Measurements from ENCODE around the gene DCP1A.
"Not testable (repeated sequence)": the region's sequence is repeated elsewhere in the genome, so short reads cannot be mapped to it uniquely, and the experiment has no call there.

The DCP1A gene

DNA sequence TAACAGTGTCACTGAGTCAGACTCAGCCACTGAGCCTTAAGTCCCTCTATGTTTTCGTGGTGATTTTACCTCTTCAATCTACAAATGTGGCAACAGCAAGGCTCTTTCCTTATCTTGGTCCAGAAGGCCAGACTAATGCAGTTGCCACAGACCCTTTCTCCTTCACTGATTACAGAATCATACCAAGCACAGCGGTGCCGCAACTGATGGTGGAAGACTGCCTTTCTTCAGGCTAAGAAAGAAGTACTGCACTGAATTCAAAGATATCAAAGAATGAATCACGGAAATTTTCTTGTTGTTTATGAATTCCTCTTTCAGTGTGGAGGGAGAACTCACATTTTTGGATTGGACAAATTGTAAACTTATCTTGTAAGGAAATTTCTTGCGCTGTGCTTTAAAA lies 18.6 kb downstream of the DCP1A start:
- DNase-seq (ENCODE audit: low read depth in 3 of 3), result no peak

DNA sequence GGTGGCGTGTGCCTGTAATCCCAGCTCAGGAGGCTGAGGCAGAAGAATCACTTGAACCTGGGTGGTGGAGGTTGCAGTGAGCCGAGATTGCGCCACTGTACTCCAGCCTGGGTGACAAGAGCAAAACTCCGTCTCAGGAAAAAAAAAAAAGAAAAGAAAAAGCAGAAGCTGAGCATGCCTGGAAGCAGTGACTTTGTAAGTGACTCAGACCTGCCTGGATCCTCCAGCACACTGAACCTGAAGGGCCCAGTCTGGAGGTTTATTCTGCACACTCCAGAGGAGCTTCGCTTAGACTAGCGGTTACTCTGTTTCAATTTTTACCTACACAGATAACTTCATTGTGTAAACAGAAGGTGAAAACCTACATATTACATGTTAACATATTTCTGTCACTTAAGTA lies 19.4 kb downstream of the DCP1A start:
- DNase-seq (ENCODE audit: low read depth in 3 of 3), result not testable (repeated sequence)

GRCh38 chr3:53324105-53324504 lies 23.2 kb downstream of the DCP1A start:
- DNase-seq (ENCODE audit: low read depth in 3 of 3), result no peak

DNA sequence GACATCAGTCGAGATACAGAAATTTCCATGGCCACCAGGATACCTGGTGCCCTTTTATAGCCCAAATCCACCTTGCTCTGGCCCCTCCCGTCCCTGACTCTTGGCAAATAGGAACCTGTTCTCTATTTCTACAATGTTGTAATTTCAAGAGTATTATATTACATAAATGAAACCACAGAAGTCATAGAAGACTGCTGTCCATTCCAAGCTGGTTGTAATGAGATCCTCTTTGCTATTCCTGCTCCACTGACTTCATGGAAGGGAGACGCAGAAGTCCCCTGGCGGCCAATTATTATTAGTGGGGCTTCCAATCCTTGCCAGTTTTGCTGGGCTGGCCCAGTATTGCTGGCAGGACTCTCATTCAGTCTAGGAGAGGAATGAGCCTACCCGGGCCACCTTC lies 26.6 kb downstream of the DCP1A start:
- DNase-seq (ENCODE audit: low read depth in 3 of 3), result no peak

DNA sequence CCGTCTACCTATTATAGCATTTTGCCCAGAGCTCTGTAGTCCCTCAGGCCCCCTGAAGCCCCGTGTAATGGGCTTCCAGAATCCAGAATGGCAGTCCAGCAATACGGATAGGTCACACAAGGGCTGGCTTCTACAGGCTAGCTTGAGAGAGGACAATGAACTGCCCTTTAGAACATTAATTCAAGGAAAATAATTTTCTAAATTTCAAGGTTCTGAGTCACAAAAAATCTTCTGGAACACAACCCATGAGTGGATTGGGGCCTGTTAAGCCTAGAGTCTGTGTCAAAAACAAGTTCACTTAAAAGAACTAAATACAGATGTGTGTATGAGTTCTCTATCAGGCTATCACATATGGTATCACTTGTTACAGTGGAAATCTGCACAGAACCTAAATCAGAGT lies 28.8 kb downstream of the DCP1A start:
- DNase-seq (ENCODE audit: low read depth in 3 of 3), result no peak

DNA sequence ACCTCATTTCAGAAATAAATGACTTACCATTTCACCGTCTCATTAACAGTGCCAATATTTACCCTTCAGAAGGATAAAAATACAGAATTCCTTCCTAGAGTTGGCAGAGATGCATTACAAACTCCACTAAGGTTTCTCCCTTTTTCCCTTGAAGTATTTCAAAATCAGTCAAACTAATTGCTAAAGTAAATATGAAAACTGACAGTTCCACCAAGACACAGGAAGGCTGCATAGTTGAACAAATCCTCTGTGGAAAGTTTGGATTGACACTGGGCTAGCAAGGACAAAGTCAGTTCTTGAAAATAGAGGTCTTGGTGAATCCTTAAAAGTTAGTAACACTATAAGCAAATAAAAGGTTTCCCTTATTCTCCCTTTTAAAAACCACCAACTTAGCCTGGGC lies 34.5 kb downstream of the DCP1A start:
- DNase-seq (ENCODE audit: low read depth in 3 of 3), result no peak

DNA sequence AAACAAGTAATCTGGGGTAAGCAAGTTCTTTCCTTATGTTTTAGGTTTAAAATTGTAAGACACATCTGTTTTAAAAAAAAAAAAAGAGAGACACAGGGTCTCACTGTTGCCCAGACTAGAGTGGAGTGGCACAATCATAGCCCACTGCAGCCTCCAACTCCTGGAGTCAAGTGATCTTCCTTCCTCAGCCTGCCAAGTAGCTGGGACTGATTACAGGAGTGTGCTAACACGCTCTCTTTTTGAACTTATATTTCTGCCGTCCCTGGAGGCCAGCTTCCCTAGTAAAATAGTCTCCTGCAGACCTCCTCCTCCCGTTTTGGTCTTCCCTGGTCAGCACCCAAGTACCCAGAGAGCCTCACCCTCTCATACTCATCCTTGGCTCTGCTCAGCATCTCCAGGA lies 35.5 kb downstream of the DCP1A start:
- no peak for DNase-seq (ENCODE audit: low read depth in 3 of 3)

DNA sequence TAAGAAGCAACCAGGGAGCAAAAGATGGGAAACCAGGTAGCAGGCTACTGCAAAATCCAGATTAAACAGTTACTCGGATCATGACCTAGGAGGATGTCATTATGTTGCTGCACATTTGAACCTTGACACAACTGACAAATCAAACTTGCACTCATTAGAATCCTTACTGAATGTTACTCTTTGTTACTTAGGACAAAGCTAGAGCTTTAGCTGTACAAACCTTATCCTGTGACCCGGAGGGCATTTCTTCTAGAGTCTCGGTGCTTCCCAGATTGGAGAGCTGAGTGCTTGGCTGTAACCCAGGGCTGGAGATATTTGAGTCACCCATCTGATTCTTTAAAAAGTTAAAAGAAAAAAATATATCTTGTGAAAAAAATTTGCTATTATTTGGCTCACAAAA lies 43.4 kb downstream of the DCP1A start:
- DNase-seq (ENCODE audit: low read depth in 3 of 3), result no peak

DNA sequence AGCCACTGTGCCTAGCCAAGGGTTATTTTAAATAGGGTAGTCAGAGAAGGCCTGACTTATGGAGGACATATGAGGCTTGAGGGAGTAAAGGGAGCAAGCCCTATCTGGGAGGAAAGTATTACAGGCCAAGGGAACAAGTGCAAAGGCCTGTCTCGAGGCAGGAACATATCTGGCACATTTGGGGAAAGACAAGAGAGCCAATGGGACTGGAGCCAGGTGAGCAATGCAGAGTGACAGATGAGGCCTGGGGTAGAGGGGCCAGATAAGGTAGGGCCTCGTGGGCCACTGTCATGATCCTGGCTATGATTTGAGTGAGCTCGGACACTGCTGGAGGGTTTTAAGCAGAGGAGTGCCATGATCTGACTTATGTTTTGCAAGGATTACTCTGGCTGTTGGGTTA lies 43.8 kb downstream of the DCP1A start:
- DNase-seq (ENCODE audit: low read depth in 3 of 3), result no peak

GRCh38 chr3:53300826-53301225 lies 46.5 kb downstream of the DCP1A start:
- no peak for DNase-seq (ENCODE audit: low read depth in 3 of 3)

GRCh38 chr3:53299611-53300023 lies 47.7 kb downstream of the DCP1A start:
- DNase-seq (ENCODE audit: low read depth in 3 of 3), result not testable (repeated sequence)

DNA sequence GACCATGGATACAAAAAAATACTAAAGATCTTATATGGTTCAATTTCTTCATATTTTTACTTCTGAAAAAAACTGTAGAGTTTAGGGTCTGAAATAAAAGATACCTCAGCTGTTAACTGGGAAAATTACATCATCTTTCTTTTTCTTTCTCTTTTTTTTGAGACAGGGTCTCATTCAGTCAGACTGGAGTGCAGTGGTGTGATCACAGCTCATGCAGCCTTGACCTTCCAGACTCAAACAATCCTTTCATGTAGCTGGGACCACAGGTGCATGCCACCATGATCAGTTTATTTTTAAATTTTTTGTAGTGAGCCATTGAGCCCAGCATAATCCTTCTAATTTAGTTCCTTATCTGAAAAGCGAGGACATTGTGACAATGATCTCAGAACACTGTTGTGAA lies 51.9 kb downstream of the DCP1A start:
- DNase-seq (ENCODE audit: low read depth in 3 of 3), result no peak

DNA sequence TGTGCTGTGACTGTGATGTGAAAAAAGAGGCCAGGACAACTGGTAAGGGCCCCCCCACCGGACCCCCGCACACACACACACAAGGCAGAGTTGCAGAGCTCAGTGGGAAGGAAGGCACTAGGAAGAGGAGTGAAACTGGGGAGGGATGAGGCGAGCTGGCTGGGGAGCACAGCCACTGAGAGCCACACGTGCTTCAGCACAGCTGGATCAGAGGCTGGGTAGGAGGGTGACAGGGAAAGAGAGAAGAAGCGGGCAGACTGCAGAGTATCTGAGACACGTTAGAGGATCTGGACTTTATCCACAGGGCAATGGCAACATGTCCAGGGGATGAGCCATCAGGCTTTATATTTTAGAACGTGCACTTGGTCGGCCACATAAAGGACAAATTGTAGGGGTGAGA lies 53.5 kb downstream of the DCP1A start:
- DNase-seq (ENCODE audit: low read depth in 3 of 3), result no peak

GRCh38 chr3:53288214-53288613 lies 59.1 kb downstream of the DCP1A start:
- DNase-seq (ENCODE audit: low read depth in 3 of 3), result no peak

DNA sequence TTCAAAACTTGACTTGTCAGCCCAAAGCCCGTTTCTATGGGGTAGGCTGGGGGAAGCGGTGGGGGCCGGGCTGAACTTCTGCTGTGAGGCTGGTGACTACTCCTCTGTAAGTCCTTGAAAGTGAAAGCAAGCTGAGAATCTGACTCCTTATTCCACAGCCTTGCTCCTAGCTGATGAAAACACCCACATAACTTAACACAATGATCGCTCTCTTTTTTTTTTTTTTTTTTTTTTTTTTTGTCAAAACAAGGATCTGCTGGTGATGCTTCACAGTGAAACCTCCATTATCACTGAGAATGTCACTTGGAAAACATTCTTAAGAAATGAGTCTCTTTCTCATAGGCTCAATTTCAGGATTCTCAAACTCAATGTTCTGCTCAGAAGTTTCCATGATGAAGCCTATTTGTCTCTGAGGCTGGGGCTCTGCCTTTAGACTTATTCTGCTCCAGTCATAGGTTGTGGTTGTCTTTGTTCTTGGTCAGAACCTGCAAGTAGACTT lies 60.2 kb downstream of the DCP1A start:
- DNase-seq (ENCODE audit: low read depth in 3 of 3), result peak in 1 of 3 experiments; percentile 24

DNA sequence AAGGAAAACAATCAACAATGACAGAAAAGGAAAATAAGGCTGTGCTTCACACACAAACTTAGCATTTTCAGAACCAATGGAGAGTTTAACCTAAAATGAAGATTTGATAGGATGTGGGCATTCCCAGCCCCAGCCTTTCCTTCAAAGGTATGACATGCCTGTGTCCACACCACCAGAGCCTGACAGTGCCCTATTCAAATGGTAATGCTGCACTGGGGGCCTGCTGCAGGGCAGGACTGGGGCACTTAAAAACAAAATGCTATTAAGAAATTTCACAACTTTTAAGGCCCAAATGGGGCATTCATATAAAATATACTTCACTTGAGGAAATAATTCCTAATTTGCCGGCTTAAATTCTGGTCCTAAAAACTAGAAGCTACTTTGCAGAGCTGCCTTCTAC lies 60.6 kb downstream of the DCP1A start:
- DNase-seq (ENCODE audit: low read depth in 3 of 3), result no peak

GRCh38 chr3:53282581-53282980 lies 64.8 kb downstream of the DCP1A start:
- DNase-seq (ENCODE audit: low read depth in 3 of 3), result no peak

DNA sequence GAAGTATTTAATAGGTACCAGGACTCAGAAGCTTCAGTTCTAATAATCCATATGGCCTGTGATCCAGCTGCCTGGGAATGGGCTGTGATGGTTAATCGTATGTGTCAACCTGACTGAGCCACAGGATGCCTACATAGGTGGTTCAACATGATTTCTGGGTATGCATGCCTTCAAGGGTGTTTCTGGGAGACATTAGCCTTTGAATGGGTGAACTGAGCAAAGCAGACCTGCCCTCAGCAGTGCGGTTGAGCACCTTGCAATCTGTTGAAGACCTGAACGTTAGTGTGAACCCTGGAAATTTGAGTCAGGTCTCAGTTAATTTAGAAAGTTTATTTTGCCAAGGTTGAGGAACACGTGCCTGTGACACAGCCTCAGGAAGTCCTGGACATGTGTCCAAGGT lies 68.7 kb downstream of the DCP1A start:
- DNase-seq (ENCODE audit: low read depth in 3 of 3), result no peak

GRCh38 chr3:53274938-53275605 lies 72.3 kb downstream of the DCP1A start:
- DNase-seq (ENCODE audit: low read depth in 3 of 3), result no peak

DNA sequence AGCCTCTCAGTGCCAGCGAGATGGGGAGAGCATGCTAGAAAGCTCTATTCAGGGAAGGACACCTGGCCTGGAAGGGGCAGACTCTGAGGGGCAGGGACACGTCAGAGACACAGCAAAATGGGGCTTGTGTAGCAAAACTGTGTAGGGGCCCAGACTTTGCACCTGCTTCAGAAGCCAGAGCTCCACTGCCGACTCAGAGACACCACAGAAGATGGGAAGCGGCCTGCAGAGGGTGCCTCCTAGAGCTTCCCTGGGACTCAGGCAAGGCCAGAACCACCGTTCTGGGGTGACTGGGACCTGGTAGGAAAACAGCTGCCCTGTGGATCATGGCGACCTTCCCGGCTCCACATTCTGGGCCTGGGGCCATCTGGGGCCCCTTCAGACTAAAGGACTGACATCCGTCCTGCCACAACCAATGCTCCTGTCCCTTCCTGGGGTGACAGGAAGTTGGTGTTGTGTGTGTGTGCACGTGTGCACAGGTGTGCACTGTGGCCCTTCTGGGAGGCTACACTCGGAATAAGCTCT lies 74.1 kb downstream of the DCP1A start:
- no peak for DNase-seq (ENCODE audit: low read depth in 3 of 3)

DNA sequence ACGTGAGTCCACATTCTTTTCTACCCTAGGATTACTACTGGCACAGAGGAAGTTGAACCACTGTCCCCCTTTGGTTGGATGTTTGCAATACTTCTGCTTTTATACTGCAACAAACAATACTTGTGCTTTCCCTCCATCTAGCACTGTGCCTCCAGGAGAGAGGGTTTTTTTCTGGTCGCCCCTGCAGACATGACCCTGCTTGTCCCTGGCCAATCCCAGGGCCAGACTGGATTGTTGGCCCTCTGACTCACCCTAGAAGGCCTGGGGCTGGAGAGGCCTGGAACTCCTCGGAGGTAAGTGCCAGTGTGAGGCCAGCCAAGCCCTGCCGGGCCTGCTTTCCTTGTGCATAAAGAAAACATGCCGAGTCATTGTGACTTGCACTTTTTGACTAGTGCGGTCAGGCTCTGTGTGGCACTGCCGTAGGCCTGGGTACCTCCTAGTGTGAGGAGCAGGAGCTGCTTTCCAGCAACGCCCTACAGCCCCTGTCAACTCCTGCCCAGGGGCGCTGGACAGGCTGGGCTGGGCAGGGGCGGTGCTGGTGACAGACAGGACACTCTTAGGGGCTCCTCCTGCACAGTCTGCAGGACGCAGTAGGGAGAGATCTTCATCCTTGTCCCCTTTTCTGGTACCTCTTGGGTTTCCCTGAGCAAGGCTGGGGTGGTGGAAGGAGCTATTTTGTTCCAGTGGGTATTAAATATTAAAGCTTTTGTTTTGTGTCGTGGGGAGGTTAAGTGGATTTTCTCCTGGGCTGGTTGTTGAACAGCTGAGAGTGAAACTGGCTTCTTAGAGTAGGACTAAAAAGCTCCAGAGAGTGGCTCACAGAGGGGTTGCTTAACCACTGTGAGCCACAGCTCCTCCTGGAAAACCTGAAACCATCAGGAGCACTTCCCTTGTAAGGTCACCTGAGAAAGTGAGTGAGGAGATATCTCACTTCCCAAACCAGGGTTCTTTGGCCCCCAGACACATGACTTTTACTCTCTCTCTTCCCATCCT lies 77.2 kb downstream of the DCP1A start:
- DNase-seq (ENCODE audit: low read depth in 3 of 3), result no peak

GRCh38 chr3:53269193-53269592 lies 78.2 kb downstream of the DCP1A start:
- not testable (repeated sequence) for DNase-seq (ENCODE audit: low read depth in 3 of 3)

DNA sequence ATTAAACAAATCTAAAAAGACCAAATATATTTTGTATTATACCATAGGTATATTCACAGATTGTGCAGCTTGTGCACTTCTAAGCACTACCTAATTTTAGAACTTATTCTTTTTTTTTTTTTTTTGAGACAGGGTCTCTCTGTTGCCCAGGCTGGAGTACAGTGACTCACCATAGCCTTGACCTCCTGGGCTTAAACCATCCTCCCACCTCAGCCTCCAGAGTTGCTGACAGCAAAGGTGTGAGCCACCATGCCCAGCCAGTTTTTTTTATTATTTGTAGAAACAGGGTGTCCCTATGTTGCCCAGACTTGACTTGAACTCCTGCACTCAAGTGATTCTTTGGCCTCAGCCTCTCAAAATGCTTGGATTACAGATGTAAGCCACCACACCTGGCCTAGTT lies 79.6 kb downstream of the DCP1A start:
- DNase-seq (ENCODE audit: low read depth in 3 of 3), result no peak

Data from stimulated activated CD4-positive, alpha-beta T cell treated with anti-CD3 and anti-CD28 coated beads, TNF-alpha, amount 100 ng/mL, for 24 hours (primary cell).